ENCODE measurements around the gene BNIPL. TPM values are rescaled to one million over a fixed set of nuclear protein-coding genes. Genes with fewer than 3 reads are reported as not detected.

The BNIPL gene
- total and polyA plus RNA-seq, 2 of the 8 experiments (the other 6 are each of a cell fraction or from before 2014, with no cell fraction given), result 2.4 to 3.3 TPM

DNA sequence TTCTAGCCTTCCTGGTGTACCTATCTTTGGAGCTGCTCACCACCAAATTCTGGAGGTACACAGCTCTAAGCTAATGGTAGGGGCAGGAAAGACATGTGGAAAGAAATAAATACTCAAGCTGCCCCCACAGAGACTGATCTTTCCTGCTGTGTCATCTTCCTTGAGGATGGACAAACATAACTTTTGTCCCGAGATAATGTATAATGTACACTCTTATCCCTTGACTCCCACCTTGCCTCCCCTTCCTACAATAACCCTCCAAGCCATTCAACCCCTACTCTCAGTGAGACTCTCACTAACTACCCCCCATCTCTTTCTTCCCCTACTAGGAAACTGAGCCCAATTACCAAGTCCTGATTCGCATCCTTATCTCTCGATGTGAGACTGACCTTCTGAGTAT is 42.1 kb upstream of the BNIPL start:
- H3K56ac ChIP-seq (replicated peaks; ENCODE audit: insufficient read length, low read depth, low read length), result no peak overlapping the region
- H3K27me3 ChIP-seq (replicated peaks in 1 of 4; ENCODE audit: control insufficient read depth in 3 of 4, extremely low read depth in 1 of 4, insufficient read depth in 3 of 4, low read length in 3 of 4), result no peaks in the 10 kb centered on the region
- H3K4me1 ChIP-seq (replicated peaks in 1 of 4; ENCODE audit: control insufficient read depth in 3 of 4, insufficient read depth in 4 of 4, low read length in 3 of 4), result peaks cover 0 to 4% (median 0%) of the 10 kb centered on the region in 4 experiments; a peak in 1 of 7 replicates
- no peak overlapping the region for H4K91ac ChIP-seq (replicated peaks; ENCODE audit: insufficient read length, low read length)
- no peaks in the 10 kb centered on the region for H3K23me2 ChIP-seq (ENCODE audit: low read depth, low read length)
- no peak overlapping the region for H3K14ac ChIP-seq (ENCODE audit: insufficient read length)
- DNase-seq (ENCODE audit: low read depth in 1 of 2, low spot score in 2 of 2) (no peak), FAIRE-seq (no peak)
- no peaks in the 10 kb centered on the region for H4K20me1 ChIP-seq (replicated peaks in 1 of 2; ENCODE audit: control insufficient read depth in 1 of 2, insufficient read depth in 2 of 2, low read length in 2 of 2)
- TF ChIP-seq SP1 (IDR thresholded peaks at IDR 0.05; ENCODE audit: low read depth, low read length) (no peak), KDM1A (IDR thresholded peaks at IDR 0.05; ENCODE audit: borderline replicate concordance, low read length) (no peak), ZNF274 (IDR thresholded peaks at IDR 0.05; ENCODE audit: borderline replicate concordance, extremely low read depth, low read length) (no peak), NRF1 (IDR thresholded peaks at IDR 0.05; ENCODE audit: low read depth, low read length) (no peak), POLR2A (IDR thresholded peaks at IDR 0.05; ENCODE audit: control extremely low read depth in 1 of 2, low read depth in 2 of 2, low read length in 2 of 2) (no peak), POLR2AphosphoS5 (IDR thresholded peaks at IDR 0.05; ENCODE audit: low read depth, low read length) (no peak), TAF7 (optimal IDR thresholded peaks at IDR 0.05; ENCODE audit: borderline replicate concordance, low read depth, low read length) (no peak), SRF (IDR thresholded peaks at IDR 0.05; ENCODE audit: low read depth, low read length) (no peak), CHD2 (IDR thresholded peaks at IDR 0.05; ENCODE audit: low read length) (no peak)
- TF ChIP-seq, protein P1, sequence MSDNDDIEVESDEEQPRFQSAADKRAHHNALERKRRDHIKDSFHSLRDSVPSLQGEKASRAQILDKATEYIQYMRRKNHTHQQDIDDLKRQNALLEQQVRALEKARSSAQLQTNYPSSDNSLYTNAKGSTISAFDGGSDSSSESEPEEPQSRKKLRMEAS (IDR thresholded peaks at IDR 0.05), result no peak
- H2BK5ac ChIP-seq (ENCODE audit: low read depth, low read length), result no peak overlapping the region
- no peak overlapping the region for H3K23ac ChIP-seq (ENCODE audit: insufficient read length)
- H2BK12ac ChIP-seq (ENCODE audit: low read depth, low read length), result no peak overlapping the region
- no peaks in the 10 kb centered on the region for H3K79me2 ChIP-seq (ENCODE audit: control insufficient read depth in 1 of 2, insufficient read depth in 2 of 2, low read length in 2 of 2)
- no peak overlapping the region for H3K4me2 ChIP-seq (ENCODE audit: insufficient read depth in 1 of 2, low read depth in 2 of 2, low read length in 2 of 2)
- no peak overlapping the region for H4K5ac ChIP-seq (ENCODE audit: insufficient read length, low read depth, low read length)
- 93% methylated on average over 3 of the region's 3 CpGs; no CpG with 5 or more reads in 1 of the 2 experiments for WGBS, 2 experiments (ENCODE audit: extremely low coverage in 1 of 2, insufficient coverage in 1 of 2, insufficient read length in 1 of 2, insufficient replicate concordance in 2 of 2, low coverage in 1 of 2, low lambda C conversion rate in 2 of 2, missing lambda C conversion rate in 1 of 2)
- H3K79me1 ChIP-seq (ENCODE audit: low read depth, low read length), result no peaks in the 10 kb centered on the region
- no peak overlapping the region for H2BK15ac ChIP-seq (ENCODE audit: low read length)
- H3K4ac ChIP-seq (replicated peaks; ENCODE audit: insufficient read length, low read depth, low read length), result no peak overlapping the region
- no peak overlapping the region for H2BK20ac ChIP-seq (ENCODE audit: low read length)
- H3K27ac ChIP-seq (ENCODE audit: low read depth, low read length), result no peak overlapping the region
- H2AFZ ChIP-seq (ENCODE audit: low read length), result no peak overlapping the region
- no peak overlapping the region for H2AK5ac ChIP-seq (ENCODE audit: low read depth, low read length)
- CTCF ChIA-PET (ENCODE audit: partially characterized antibody), result interaction anchor here (1.2 to 7.0 kb wide), 11 partner anchors 8 to 105 kb away, joined by 3 to 183 read pairs (median 6); partner anchors contain the start of genes ANXA9, CDC42SE1, CERS2 and MINDY1
- peaks cover 0 to 7% (median 5%) of the 10 kb centered on the region in 4 experiments; a peak in 6 of 8 replicates for H3K36me3 ChIP-seq (ENCODE audit: control insufficient read depth in 2 of 4, insufficient read depth in 4 of 4, low read length in 3 of 4)
- POLR2A ChIA-PET (ENCODE audit: partially characterized antibody), result interaction anchor here (0.6 to 6.3 kb wide), 5 partner anchors 12 to 63 kb away, joined by 3 to 44 read pairs (median 4); partner anchors contain the start of genes ANXA9 and MINDY1
- no peaks in the 10 kb centered on the region for H3K9me3 ChIP-seq (ENCODE audit: insufficient read depth in 2 of 2, low read depth in 1 of 2, low read length in 1 of 2)
- no peak overlapping the region for H3K18ac ChIP-seq (ENCODE audit: extremely low read depth, low read length)
- H3K9ac ChIP-seq (replicated peaks in 1 of 4; ENCODE audit: extremely low read depth in 1 of 4, low read depth in 3 of 4, low read length in 3 of 4), result no peak overlapping the region
- H4K8ac ChIP-seq (ENCODE audit: extremely low read depth, insufficient read depth, low read length), result no peak overlapping the region
- no peak overlapping the region for H3K4me3 ChIP-seq (ENCODE audit: extremely low read depth in 1 of 4, insufficient read depth in 2 of 4, low read depth in 3 of 4, low read length in 4 of 4)
- no peak overlapping the region for H2BK120ac ChIP-seq (replicated peaks; ENCODE audit: low read depth, low read length)

Data from H1 (cell line).